ENCODE measurements around the gene ZNF837.

Gene ZNF837

DNA sequence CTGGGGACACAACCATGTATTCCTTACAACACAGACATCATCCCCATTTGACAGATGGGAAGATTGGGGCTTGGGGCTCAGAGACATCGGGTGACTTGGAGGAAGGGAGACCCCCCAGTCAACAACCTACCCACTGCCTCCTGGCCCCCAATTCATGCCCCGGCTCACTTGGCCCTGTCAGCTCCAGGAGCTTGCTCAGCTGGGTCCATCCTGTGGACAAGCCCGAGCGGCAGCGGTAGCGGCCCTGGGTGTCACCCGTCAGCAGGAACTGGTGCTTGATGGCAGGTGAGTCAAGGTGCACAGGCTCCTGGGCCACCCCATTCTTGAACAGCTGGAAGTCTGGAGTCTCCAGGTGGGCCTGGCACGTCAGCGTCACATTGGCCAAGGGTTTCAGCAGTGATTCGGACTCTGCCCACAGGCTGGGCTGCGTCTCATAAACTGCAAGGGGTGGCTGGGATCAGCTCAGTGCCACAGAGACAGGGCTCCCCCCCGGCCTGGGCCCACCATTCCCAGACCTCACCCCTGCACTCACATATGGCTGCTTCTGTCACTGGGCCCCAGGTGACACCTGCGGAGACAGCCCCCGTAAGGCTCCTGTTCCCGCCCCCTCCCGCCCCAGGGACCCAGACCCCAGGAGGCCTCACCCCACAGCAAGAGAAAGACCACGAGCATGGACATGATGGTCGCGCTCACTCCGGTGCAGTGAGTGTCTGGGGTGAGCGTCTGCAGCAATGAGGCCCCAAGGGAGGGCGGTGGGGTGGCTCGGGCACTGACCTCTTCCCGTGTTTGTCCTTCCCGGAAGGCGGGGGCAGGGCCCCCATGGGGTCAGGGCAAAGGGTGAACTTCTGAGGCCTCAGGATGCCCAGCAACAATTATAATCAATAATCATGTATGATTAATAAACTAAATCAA, 27.8 kb downstream of the ZNF837 start, which contains the start of gene A1BG:
A1BG (minus strand) TSS at position 733 of the 912 bp plus-strand sequence; CDS start at position 678, 55 bp downstream.
- no CpG with 5 or more reads among the region's 26 CpGs for WGBS, 2 donors (ENCODE audit: extremely low coverage in 2 of 2, insufficient read length in 2 of 2, insufficient replicate concordance in 1 of 2)

DNA sequence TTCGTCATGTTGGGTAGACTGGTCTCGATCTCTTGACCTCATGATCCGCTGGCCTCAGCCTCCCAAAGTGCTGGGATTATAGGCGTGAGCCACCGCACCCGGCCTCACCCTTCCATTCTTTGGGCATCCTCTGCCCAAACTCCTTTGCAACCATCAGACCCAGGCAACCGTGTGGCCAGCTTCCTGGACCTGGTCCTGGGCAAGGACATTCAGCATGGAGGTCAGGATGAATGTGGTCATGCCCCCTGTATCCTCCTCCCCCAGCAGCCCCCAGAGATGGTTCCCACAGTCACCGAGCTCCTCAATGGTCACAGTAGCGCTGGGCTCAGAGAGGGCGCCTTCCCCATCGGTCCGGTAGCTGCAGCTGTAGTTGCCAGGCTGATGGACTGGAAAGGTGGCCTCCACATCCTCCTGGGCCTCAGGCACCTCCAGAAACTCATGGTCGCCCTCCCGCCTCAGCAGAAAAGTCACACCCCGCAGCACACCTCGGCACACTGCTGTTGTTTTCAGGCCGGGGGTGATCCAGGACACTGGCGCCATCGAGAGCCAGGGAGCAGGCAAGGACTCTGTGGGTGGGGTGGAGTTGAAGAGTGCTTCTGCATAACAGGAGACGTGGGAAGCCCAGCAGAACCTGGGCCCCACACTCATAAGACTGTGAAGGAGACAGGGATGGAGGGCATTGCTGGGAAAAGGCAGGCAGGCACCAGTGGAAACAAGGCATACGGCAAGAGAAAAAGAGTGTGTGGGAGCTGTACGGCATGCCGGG, 28.7 kb downstream of the ZNF837 start:
- Histone ChIP-seq H2BK12ac (ENCODE audit: low read length) (peak overlapping the region; percentile 41), H3K4ac (ENCODE audit: low read length) (no peak overlapping the region)

More for the DNA sequence above, 27.8 kb downstream of the ZNF837 start, which contains the start of gene A1BG:
- Histone ChIP-seq H2BK15ac (ENCODE audit: low read length) (no peak within 1 kb of the TSS), H3K27ac (replicated peaks; ENCODE audit: low read length) (no peak within 1 kb of the TSS), H3K36me3 (replicated peaks in 1 of 2; ENCODE audit: control insufficient read depth in 2 of 2, insufficient read depth in 2 of 2, low read length in 2 of 2) (peaks cover 7 to 24% of the 10 kb centered on the region in 2 donors), H3K14ac (ENCODE audit: low read length) (no peak within 1 kb of the TSS), H3K9ac (ENCODE audit: low read depth, low read length, poor library complexity) (no peak within 1 kb of the TSS), H3K4me2 (ENCODE audit: insufficient read depth, low read length, poor library complexity, severe bottlenecking) (no peak within 1 kb of the TSS), H4K8ac (ENCODE audit: low read depth, low read length) (no peak within 1 kb of the TSS), H3K23ac (ENCODE audit: low read depth, low read length, poor library complexity) (peak within 1 kb of the TSS; percentile 65), H2BK12ac (ENCODE audit: low read length) (peak within 1 kb of the TSS; percentile 41), H3K4me1 (ENCODE audit: control insufficient read depth in 2 of 2, insufficient read depth in 1 of 2, low read depth in 1 of 2, low read length in 2 of 2) (no peaks in the 10 kb centered on the region), H2AK5ac (ENCODE audit: low read depth, low read length) (peak within 1 kb of the TSS; percentile 65), H3K4me3 (ENCODE audit: low read length in 2 of 2) (no peak within 1 kb of the TSS), H2BK5ac (ENCODE audit: low read length) (peak within 1 kb of the TSS; percentile 77), H2AFZ (ENCODE audit: low read length) (no peak within 1 kb of the TSS), H3K79me1 (ENCODE audit: low read depth, low read length) (peaks cover 8% of the 10 kb centered on the region), H3K27me3 (ENCODE audit: control insufficient read depth in 3 of 3, insufficient read depth in 3 of 3, low read depth in 1 of 3, low read length in 3 of 3) (no peaks in the 10 kb centered on the region), H4K91ac (ENCODE audit: low read depth, low read length, poor library complexity) (no peak within 1 kb of the TSS), H3K18ac (ENCODE audit: low read length) (peak within 1 kb of the TSS; percentile 64), H2BK120ac (ENCODE audit: low read depth, low read length) (no peak within 1 kb of the TSS), H3K9me3 (replicated peaks in 1 of 2; ENCODE audit: control insufficient read depth in 2 of 2, insufficient read depth in 1 of 2, low read depth in 1 of 2, low read length in 2 of 2) (no peaks in the 10 kb centered on the region), H3K4ac (ENCODE audit: low read length) (no peak within 1 kb of the TSS)
- no peak for DNase-seq (ENCODE audit: low spot score)

DNA sequence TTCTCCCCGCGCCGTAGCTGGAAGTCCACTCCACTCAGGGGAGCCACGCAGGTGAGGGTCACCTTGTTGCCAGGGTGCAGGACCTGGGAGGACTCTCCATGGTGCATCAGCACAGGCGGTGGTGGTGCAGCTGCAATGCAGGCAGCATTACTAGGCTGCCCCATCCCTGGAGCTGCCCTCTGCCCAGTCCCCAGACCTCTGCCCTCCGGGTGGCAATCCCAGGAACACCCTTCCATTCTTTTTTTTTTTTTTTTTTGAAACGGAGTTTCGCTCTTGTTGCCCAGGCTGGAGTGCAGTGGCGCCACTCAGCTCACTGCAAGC, 29.3 kb downstream of the ZNF837 start:
- Histone ChIP-seq H2BK5ac (ENCODE audit: low read length) (no peak overlapping the region), H3K27me3 (ENCODE audit: control insufficient read depth in 3 of 3, insufficient read depth in 3 of 3, low read depth in 1 of 3, low read length in 3 of 3) (peaks cover 4 to 8% (median 8%) of the 10 kb centered on the region in 3 experiments), H3K27ac (replicated peaks; ENCODE audit: low read length) (no peak overlapping the region), H2BK120ac (ENCODE audit: low read depth, low read length) (no peak overlapping the region), H4K91ac (ENCODE audit: low read depth, low read length, poor library complexity) (no peak overlapping the region), H2BK15ac (ENCODE audit: low read length) (no peak overlapping the region), H3K4ac (ENCODE audit: low read length) (no peak overlapping the region), H2BK12ac (ENCODE audit: low read length) (peak overlapping the region; percentile 30), H3K4me2 (ENCODE audit: insufficient read depth, low read length, poor library complexity, severe bottlenecking) (no peak overlapping the region), H3K9me3 (replicated peaks in 1 of 2; ENCODE audit: control insufficient read depth in 2 of 2, insufficient read depth in 1 of 2, low read depth in 1 of 2, low read length in 2 of 2) (no peaks in the 10 kb centered on the region), H2AK5ac (ENCODE audit: low read depth, low read length) (peak overlapping the region; percentile 56), H3K9ac (ENCODE audit: low read depth, low read length, poor library complexity) (no peak overlapping the region), H3K4me1 (ENCODE audit: control insufficient read depth in 2 of 2, insufficient read depth in 1 of 2, low read depth in 1 of 2, low read length in 2 of 2) (peaks cover 0 to 3% of the 10 kb centered on the region in 2 donors), H2AFZ (ENCODE audit: low read length) (no peak overlapping the region), H3K4me3 (ENCODE audit: low read length in 2 of 2) (no peak overlapping the region), H3K79me1 (ENCODE audit: low read depth, low read length) (peaks cover 3% of the 10 kb centered on the region), H3K18ac (ENCODE audit: low read length) (no peak overlapping the region), H3K14ac (ENCODE audit: low read length) (no peak overlapping the region), H4K8ac (ENCODE audit: low read depth, low read length) (no peak overlapping the region), H3K23ac (ENCODE audit: low read depth, low read length, poor library complexity) (no peak overlapping the region), H3K36me3 (replicated peaks in 1 of 2; ENCODE audit: control insufficient read depth in 2 of 2, insufficient read depth in 2 of 2, low read length in 2 of 2) (peaks cover 5 to 24% of the 10 kb centered on the region in 2 donors)
- no CpG with 5 or more reads among the region's 9 CpGs for WGBS, 2 donors (ENCODE audit: extremely low coverage in 2 of 2, insufficient read length in 2 of 2, insufficient replicate concordance in 1 of 2)
- no peak for DNase-seq (ENCODE audit: low spot score)

More for the DNA sequence above, 28.7 kb downstream of the ZNF837 start:
- Histone ChIP-seq H2AK5ac (ENCODE audit: low read depth, low read length) (no peak overlapping the region), H3K18ac (ENCODE audit: low read length) (no peak overlapping the region), H3K4me1 (ENCODE audit: control insufficient read depth in 2 of 2, insufficient read depth in 1 of 2, low read depth in 1 of 2, low read length in 2 of 2) (peaks cover 0 to 2% of the 10 kb centered on the region in 2 donors), H3K14ac (ENCODE audit: low read length) (no peak overlapping the region), H2BK120ac (ENCODE audit: low read depth, low read length) (no peak overlapping the region), H2AFZ (ENCODE audit: low read length) (no peak overlapping the region), H3K4me2 (ENCODE audit: insufficient read depth, low read length, poor library complexity, severe bottlenecking) (no peak overlapping the region), H3K27me3 (ENCODE audit: control insufficient read depth in 3 of 3, insufficient read depth in 3 of 3, low read depth in 1 of 3, low read length in 3 of 3) (peaks cover 1 to 2% (median 2%) of the 10 kb centered on the region in 3 experiments), H3K79me1 (ENCODE audit: low read depth, low read length) (peaks cover 3% of the 10 kb centered on the region), H2BK15ac (ENCODE audit: low read length) (no peak overlapping the region), H2BK5ac (ENCODE audit: low read length) (peak overlapping the region; percentile 75), H3K9ac (ENCODE audit: low read depth, low read length, poor library complexity) (peak overlapping the region; percentile 30), H3K23ac (ENCODE audit: low read depth, low read length, poor library complexity) (peak overlapping the region; percentile 65), H3K9me3 (replicated peaks in 1 of 2; ENCODE audit: control insufficient read depth in 2 of 2, insufficient read depth in 1 of 2, low read depth in 1 of 2, low read length in 2 of 2) (no peaks in the 10 kb centered on the region), H4K8ac (ENCODE audit: low read depth, low read length) (no peak overlapping the region), H4K91ac (ENCODE audit: low read depth, low read length, poor library complexity) (no peak overlapping the region), H3K4me3 (ENCODE audit: low read length in 2 of 2) (no peak overlapping the region), H3K36me3 (replicated peaks in 1 of 2; ENCODE audit: control insufficient read depth in 2 of 2, insufficient read depth in 2 of 2, low read length in 2 of 2) (peaks cover 7 to 24% of the 10 kb centered on the region in 2 donors), H3K27ac (replicated peaks; ENCODE audit: low read length) (no peak overlapping the region)
- no CpG with 5 or more reads among the region's 23 CpGs for WGBS, 2 donors (ENCODE audit: extremely low coverage in 2 of 2, insufficient read length in 2 of 2, insufficient replicate concordance in 1 of 2)
- no peak for DNase-seq (ENCODE audit: low spot score)

Data from neuronal stem cell (in vitro differentiated cells).